Measurements from ENCODE around the gene ARPC1B. TPM values are rescaled to one million over a fixed set of nuclear protein-coding genes. Genes with fewer than 3 reads are reported as not detected.

Gene ARPC1B
- total and polyA plus RNA-seq, 2 of the 4 experiments (the other 2 are of a cell fraction), result 351 to 488 TPM

DNA sequence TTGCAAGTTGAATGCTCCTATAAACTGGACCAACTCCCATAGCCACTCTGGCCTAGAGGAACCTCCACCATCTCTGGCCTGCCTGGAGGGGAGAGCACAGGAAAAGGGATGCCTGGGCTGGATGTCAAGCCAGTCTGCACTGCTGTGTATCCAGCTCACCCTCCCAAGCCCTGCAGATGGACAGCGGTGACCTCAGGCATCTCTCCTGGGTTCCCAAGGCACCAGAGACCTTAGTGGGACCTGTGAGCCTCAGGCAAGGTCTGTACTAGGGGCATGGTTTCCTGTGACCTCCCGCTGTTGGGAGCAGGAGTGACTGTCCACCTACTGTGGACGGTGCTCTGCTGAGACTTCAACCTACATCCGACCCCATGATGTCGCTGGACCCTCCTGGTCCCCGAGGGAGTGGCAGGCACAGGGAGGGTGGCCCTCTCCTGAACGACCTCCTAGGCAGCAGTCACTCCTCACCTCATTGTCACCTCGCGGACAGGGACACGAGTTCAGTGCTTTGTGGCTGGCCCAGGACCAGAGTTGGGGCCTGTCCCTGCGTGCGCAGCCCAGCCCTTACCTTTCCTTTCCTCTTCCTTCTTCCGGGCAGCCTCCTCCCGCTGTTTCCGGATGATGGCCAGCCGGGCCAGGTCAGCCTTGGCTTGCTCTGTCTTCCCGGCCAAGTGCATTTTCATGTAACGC is 22.9 kb downstream of the ARPC1B start (continued):
- no peak for TF ChIP-seq RAD21 (IDR thresholded peaks at IDR 0.05; ENCODE audit: low read length)

GRCh38 chr7:99398891-99399445 is 24.4 kb downstream of the ARPC1B start:
- H3K9ac ChIP-seq (ENCODE audit: low read depth, low read length), result no peak overlapping the region
- no peak overlapping the region for H2BK5ac ChIP-seq (ENCODE audit: low read depth, low read length, poor library complexity, severe bottlenecking)
- ATAC-seq (ENCODE audit: low read depth), result peak; percentile 13
- H3K14ac ChIP-seq (replicated peaks; ENCODE audit: low read depth, low read length), result no peak overlapping the region
- H4K5ac ChIP-seq (ENCODE audit: low read depth, low read length), result no peak overlapping the region
- no peak overlapping the region for H2BK15ac ChIP-seq (ENCODE audit: low read depth, low read length)
- POLR2A ChIA-PET (ENCODE audit: unreplicated experiment), result no interaction called here
- intact Hi-C loops (cut with micrococcal nuclease), result no loop called here
- no peak overlapping the region for H2BK20ac ChIP-seq (ENCODE audit: low read depth, low read length)
- H3K4me1 ChIP-seq (ENCODE audit: control insufficient read depth, insufficient read depth, low read length), result peaks cover 3% of the 10 kb centered on the region; the same call in 1 of the 2 replicates
- H2BK120ac ChIP-seq (ENCODE audit: low read depth, low read length), result no peak overlapping the region
- H2AFZ ChIP-seq (replicated peaks; ENCODE audit: low read length, poor library complexity), result no peak overlapping the region
- H4K91ac ChIP-seq (ENCODE audit: insufficient read depth, low read depth, low read length), result no peak overlapping the region
- H3K18ac ChIP-seq (ENCODE audit: low read depth, low read length), result no peak overlapping the region
- no TSS peak for BruUV-seq (replicated peaks)
- H3K79me1 ChIP-seq (ENCODE audit: low read depth in 1 of 2, low read length in 2 of 2), result peaks cover 20 to 63% of the 10 kb centered on the region in 2 experiments; a peak in 3 of 4 replicates
- no peak overlapping the region for H2AK5ac ChIP-seq (ENCODE audit: low read depth, low read length)
- no peak overlapping the region for H3K4me3 ChIP-seq (ENCODE audit: insufficient read depth, low read depth, low read length)
- H4K8ac ChIP-seq (ENCODE audit: low read depth in 2 of 2, low read length in 2 of 2), result no peak overlapping the region
- no peaks in the 10 kb centered on the region for H3K9me3 ChIP-seq (ENCODE audit: control insufficient read depth, insufficient read depth, low read length)
- H3K36me3 ChIP-seq (ENCODE audit: control insufficient read depth, insufficient read depth, low read length), result peaks cover 78% of the 10 kb centered on the region
- in situ Hi-C loops (cut with MboI; ENCODE audit: low sequenced_read_pairs), result no loop called here
- no peak for DNase-seq
- no peaks in the 10 kb centered on the region for H3K9me1 ChIP-seq (ENCODE audit: insufficient read depth, low read length)
- 89% methylated on average over 5 of the region's 5 CpGs; no CpG with 5 or more reads in 1 of the 2 experiments for WGBS, 2 experiments (ENCODE audit: extremely low coverage in 2 of 2, insufficient read length in 1 of 2)
- CTCF ChIA-PET, result no interaction called here
- no peak overlapping the region for H3K56ac ChIP-seq (ENCODE audit: extremely low read depth, insufficient read depth, low read length)
- H4K20me1 ChIP-seq (ENCODE audit: insufficient read depth, low read length), result peaks cover 70% of the 10 kb centered on the region
- H3K27ac ChIP-seq (ENCODE audit: insufficient read depth, low read length), result no peak overlapping the region
- peak overlapping the region; percentile 17 for H2AK9ac ChIP-seq (replicated peaks; ENCODE audit: low read depth, low read length, poor library complexity)
- no peak overlapping the region for H3K4ac ChIP-seq (ENCODE audit: low read depth, low read length)
- no peak overlapping the region for H3K23ac ChIP-seq (ENCODE audit: low read depth, low read length)
- dilution Hi-C loops (cut with HindIII; ENCODE audit: low sequenced_read_pairs, unreplicated experiment), result no loop called here
- H3K4me2 ChIP-seq (ENCODE audit: low read depth, low read length), result no peak overlapping the region
- H3K27me3 ChIP-seq (ENCODE audit: control insufficient read depth, insufficient read depth, low read length), result no peaks in the 10 kb centered on the region
- TF ChIP-seq CHD1 (IDR thresholded peaks at IDR 0.05; ENCODE audit: low read depth, low read length), result no peak
- TF ChIP-seq SMC3 (IDR thresholded peaks at IDR 0.05; ENCODE audit: low read depth, low read length), result no peak
- TF ChIP-seq MAFK (IDR thresholded peaks at IDR 0.05; ENCODE audit: low read depth, low read length), result no peak
- no peak for TF ChIP-seq MXI1 (IDR thresholded peaks at IDR 0.05; ENCODE audit: borderline replicate concordance, low read depth, low read length)
- no peak for TF ChIP-seq CEBPB (IDR thresholded peaks at IDR 0.05; ENCODE audit: low read depth, low read length)
- no peak for TF ChIP-seq RCOR1 (IDR thresholded peaks at IDR 0.05; ENCODE audit: insufficient replicate concordance, low read length)
- TF ChIP-seq, protein P1, sequence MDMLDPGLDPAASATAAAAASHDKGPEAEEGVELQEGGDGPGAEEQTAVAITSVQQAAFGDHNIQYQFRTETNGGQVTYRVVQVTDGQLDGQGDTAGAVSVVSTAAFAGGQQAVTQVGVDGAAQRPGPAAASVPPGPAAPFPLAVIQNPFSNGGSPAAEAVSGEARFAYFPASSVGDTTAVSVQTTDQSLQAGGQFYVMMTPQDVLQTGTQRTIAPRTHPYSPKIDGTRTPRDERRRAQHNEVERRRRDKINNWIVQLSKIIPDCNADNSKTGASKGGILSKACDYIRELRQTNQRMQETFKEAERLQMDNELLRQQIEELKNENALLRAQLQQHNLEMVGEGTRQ (IDR thresholded peaks at IDR 0.05; ENCODE audit: low read depth, low read length), result no peak
- no peak for TF ChIP-seq FOS (IDR thresholded peaks at IDR 0.05; ENCODE audit: low read depth, low read length)
- TF ChIP-seq, protein P2, sequence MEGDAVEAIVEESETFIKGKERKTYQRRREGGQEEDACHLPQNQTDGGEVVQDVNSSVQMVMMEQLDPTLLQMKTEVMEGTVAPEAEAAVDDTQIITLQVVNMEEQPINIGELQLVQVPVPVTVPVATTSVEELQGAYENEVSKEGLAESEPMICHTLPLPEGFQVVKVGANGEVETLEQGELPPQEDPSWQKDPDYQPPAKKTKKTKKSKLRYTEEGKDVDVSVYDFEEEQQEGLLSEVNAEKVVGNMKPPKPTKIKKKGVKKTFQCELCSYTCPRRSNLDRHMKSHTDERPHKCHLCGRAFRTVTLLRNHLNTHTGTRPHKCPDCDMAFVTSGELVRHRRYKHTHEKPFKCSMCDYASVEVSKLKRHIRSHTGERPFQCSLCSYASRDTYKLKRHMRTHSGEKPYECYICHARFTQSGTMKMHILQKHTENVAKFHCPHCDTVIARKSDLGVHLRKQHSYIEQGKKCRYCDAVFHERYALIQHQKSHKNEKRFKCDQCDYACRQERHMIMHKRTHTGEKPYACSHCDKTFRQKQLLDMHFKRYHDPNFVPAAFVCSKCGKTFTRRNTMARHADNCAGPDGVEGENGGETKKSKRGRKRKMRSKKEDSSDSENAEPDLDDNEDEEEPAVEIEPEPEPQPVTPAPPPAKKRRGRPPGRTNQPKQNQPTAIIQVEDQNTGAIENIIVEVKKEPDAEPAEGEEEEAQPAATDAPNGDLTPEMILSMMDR (conservative IDR thresholded peaks at IDR 0.05; ENCODE audit: low read depth, low read length), result no peak
- no peak for TF ChIP-seq NFE2L2 (IDR thresholded peaks at IDR 0.05; ENCODE audit: low read depth, low read length)
- TF ChIP-seq, protein P3, sequence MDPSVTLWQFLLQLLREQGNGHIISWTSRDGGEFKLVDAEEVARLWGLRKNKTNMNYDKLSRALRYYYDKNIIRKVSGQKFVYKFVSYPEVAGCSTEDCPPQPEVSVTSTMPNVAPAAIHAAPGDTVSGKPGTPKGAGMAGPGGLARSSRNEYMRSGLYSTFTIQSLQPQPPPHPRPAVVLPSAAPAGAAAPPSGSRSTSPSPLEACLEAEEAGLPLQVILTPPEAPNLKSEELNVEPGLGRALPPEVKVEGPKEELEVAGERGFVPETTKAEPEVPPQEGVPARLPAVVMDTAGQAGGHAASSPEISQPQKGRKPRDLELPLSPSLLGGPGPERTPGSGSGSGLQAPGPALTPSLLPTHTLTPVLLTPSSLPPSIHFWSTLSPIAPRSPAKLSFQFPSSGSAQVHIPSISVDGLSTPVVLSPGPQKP (IDR thresholded peaks at IDR 0.05; ENCODE audit: borderline replicate concordance, low read depth, low read length), result no peak
- no peak for TF ChIP-seq RFX5 (IDR thresholded peaks at IDR 0.05; ENCODE audit: low read depth, low read length)
